HG03108 (cell line): ENCODE results near the gene KRT36.

Experiments used
- ATAC-seq: cut with Tn5 transposase; IDR thresholded peaks from one replicate; pipeline ENCODE4 v1.9.1; 2021; ENCODE audit warnings: moderate library complexity; ENCODE audit not compliant: unreplicated experiment

Gene KRT36

GRCh38 chr17:41489531-41489930 is at the start of gene KRT36:
Gene KRT36, minus strand, starts transcription at chr17:41489910. Its CDS starts 46 bp downstream, at chr17:41489864.
- ATAC-seq, result no peak

GRCh38 chr17:41539071-41539492 is 49.4 kb upstream of the KRT36 start:
- no peak for ATAC-seq

- ATAC-seq, result no peak
Observed at GRCh38 chr17:41538565-41538991, 48.9 kb upstream of the KRT36 start.

GRCh38 chr17:41537990-41538389 is 48.3 kb upstream of the KRT36 start:
- no peak for ATAC-seq

GRCh38 chr17:41537614-41537954 is 47.9 kb upstream of the KRT36 start:
- ATAC-seq, result no peak

DNA sequence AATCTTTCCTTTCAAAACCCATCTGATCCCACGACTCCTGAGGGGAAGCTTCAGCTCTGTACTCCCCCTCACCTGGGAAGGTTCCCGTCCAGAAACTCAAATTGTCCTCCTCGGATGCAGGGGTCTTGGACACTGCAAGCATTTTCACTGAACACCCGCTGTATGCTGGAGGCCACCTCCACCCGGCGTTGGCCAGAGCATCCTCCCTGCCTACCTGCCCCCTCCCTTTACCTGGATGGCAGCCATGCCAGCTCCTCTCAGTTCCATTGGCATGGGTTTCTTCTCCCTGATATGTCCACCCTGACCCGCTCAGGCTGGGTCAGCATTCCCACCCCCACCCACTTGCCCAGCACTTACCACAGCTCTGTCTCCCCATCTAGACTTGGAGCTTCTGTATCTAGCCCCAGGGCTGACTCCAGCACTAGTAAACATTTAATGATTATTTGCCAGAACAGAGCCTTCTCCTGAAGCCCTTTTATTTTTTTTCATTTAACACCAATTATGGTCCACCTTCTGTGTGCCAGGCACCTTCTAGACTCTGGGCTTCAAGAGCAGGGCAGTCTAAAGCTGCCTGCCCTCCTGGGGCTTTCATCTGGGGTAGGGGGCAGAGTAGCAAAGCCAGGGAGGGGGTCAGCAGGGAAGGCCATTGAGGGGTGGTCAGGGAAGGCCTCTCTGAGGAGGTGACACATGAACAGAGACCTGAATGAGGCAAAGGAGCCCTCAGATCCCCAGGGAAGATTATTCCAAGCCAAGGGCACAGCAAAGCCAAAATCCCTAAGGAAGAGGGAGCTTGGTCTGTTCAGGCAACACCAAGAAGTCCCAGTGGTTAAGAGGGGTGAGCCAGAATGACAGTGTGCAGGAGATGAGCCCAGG is 47.3 kb upstream of the KRT36 start:
- no peak for ATAC-seq

DNA sequence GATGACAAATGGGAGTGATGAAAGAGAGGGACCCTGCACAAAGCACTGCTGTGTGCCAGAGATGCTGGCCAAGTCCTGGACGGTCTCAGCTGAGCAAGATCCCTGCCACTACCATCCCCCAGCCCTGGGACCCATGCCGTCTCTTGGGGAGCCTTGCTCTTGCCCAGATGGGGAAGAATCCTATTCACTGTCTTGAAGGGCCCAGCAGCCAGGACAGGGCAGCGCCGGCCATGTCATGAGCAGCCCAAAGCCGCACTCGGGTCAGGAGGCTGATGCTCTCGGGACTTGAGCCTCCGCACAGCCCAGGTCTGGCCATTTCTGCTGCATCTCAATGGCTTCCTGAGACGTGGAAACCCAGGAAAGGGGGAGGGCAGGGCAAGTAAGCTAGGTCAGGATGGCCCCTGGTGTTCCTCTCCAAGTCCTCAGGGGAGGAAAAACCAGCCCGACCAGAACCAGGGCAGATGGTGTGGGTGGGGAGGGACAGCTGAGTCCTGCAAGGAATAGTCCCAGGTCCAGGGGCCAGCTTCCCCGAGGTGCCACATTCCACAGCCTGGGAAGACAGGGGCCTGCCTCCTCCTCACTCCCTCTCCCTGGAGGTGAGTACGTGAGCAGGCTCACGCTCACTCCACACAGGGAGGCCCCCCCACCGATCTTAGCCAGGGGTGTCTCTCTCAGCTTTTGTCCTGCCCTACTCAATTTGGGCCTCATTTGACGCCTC is 46.2 kb upstream of the KRT36 start:
- no peak for ATAC-seq

DNA sequence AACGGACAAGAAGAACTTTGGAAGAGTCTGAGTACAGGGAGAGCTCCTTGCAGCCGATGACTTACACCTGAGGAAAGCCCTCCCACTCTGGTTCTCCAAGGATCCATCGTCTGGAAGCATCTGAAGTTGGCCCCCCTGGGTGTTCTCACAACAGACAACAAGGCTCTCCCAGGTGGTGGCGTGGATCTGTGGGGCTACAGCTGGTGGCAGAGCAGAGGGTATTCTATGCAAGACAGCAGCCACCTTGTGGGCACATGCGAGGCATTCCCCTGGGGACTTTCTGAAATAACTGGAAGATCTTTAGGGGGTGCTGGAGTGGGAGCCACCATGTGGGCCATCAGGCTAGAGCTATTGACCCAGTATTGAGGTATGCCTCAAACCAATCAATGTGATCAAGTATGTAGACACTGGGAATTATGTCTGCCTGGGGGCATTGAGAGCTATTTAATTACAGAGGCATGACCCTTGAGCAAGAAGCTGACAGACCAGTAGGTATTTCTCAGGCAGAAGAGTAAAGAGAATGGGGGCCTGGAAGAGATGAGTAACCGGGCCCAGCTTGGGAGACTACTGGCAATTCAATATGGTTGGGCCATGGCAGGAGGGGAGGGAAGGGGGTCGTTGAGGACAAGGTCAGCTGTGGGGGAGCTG is 45.3 kb upstream of the KRT36 start:
- no peak for ATAC-seq

DNA sequence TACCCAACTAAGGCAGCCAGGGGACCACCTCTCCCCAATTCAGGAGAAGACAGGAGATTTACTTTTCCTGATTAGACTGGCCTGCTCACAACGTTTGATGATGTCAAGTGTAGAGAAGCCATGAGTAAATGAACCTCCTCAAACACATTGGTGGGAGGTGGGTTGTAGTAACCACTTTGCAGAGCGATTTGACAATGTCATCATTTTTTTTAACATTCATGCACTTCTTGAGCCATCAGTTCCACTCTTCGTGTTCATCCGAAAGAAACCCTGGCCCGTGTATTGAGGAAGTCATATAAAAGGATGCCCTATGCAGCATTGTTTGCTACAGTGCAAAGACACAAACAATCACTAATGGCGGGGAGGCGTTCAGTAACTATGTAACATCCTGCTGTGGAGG is 43.9 kb upstream of the KRT36 start:
- no peak for ATAC-seq

DNA sequence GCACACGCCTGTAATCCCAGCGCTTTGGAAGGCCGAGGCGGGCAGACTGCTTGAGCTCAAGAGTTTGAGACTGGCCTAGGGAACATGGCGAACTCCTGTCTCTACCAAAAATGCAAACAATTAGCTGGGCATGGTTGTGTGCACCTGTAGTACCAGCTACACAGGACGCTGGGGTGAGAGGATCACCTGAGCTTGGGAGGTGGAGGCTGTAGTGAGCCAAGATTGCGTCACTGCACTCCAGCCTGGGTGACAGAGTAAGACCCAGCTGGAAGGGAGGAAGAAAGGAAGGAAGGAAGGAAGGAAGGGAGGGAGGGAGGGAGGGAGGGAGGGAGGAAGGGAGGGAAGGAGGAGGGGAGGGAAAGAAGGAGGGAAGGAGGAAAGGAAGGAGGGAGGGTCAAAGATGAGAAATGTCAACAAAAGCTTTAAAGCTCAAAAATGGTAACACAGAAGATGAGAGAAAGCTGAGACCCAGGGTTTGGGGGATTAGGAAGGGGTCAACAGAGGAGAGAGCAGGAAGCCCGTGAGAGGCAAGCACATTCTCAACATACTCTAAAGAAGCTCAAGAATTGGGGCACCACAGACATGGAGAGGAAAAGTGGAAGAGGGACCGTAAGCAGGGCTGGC is 43.3 kb upstream of the KRT36 start:
- no peak for ATAC-seq

- ATAC-seq, result no peak
Observed at GRCh38 chr17:41531993-41532392, 42.3 kb upstream of the KRT36 start.

- no peak for ATAC-seq
Observed at GRCh38 chr17:41530062-41531048, 40.6 kb upstream of the KRT36 start.

DNA sequence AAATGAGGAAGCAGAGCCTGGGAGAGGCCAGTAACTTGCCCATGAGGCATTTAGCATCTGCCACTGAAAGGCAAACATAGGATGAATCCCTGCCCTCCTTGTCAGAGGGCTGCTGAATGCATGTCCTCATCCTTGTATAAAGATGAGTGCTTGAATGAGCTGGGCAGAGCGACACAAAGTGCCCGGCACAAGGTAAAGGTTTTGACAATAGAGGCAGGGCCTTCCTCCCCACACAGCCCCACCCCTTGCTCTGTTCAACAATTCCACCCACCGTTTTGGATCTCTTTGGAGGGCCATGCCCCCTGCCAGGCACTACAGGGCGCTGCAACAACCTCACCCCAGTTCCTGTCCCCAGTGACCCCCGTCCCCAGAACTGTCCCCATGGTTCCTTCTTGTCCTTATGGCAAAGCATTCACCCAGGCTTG is 39.8 kb upstream of the KRT36 start:
- ATAC-seq, result no peak

DNA sequence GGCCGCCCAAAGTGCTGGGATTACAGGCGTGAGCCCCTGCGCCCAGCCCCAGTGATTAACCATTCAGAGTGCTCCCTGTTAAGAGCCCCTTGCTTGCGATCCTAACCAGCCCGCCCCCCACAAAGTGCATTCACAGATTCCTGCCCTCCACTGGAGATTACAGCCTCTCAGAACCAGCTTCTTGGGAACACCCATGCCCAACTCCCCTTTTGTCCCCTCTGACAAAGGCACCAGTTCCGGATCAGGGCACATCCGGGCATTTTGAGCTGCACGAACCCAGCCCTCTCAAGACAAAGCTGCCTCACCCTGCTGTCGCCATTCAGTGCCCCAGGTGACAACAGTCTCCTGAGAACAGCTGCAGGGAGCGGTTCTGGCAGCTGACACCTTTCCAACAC is 39.2 kb upstream of the KRT36 start:
- no peak for ATAC-seq

- ATAC-seq, result no peak
Observed at GRCh38 chr17:41527063-41528023, 37.6 kb upstream of the KRT36 start.

DNA sequence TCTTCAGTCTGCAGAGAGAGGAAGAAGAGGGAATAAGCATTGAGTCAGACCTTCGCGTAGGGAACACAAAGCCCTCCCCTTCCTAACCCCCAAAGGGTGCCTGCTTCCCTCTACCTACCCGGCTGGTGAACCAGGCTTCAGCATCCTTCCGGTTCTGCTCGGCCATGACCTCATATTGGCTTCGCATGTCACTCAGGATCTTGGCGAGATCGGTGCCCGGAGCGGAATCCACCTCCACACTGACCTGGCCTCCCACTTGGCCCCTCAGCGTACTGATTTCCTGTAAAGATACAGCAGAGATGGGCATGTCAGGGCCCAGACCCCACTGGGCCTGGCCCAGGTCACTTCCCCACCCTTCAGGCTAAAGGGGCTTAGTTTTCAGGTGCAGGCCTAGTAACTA is 34.6 kb upstream of the KRT36 start:
- no peak for ATAC-seq

GRCh38 chr17:41523787-41524186 is 34.1 kb upstream of the KRT36 start:
- ATAC-seq, result no peak

- ATAC-seq, result no peak
Observed at GRCh38 chr17:41523225-41523593, 33.5 kb upstream of the KRT36 start.
